Measurements from ENCODE around the gene TSPAN1.
A peak's percentile ranks its signal among the peaks of the same experiment; 100 is the strongest.

TSPAN1 gene

DNA sequence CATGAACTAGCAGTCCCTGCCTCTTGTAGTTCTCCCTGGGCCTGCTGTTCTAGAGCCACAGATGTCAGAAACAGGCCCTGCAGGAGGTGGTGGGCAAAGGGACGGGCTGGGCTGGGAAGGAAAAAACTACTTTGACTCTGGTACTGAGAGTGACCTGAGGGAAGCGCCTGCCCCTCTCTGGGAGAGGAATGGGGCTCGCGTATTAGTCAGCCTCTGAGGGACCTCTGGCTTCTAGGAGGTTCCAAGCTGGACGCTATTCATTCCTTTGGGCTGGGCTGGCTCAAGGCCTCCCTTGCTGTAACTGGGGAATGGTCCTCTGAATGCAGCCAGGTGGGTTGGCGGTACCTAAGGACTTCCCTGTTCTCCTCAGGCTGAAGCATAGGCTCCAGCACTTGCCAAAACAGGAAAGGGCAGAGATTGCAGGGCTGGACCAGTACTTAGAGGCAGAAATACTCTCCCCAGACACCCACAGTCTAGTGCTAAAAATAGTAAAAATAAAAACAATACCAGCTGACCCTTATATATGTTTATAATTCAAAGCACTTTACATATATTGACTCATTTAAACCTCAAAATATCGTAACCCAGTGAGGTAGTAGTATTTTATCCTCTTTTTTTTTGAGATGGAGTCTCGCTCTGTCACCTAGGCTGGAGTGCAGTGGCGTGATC, 16.3 kb downstream of the TSPAN1 start:
- TF ChIP-seq, protein P1, sequence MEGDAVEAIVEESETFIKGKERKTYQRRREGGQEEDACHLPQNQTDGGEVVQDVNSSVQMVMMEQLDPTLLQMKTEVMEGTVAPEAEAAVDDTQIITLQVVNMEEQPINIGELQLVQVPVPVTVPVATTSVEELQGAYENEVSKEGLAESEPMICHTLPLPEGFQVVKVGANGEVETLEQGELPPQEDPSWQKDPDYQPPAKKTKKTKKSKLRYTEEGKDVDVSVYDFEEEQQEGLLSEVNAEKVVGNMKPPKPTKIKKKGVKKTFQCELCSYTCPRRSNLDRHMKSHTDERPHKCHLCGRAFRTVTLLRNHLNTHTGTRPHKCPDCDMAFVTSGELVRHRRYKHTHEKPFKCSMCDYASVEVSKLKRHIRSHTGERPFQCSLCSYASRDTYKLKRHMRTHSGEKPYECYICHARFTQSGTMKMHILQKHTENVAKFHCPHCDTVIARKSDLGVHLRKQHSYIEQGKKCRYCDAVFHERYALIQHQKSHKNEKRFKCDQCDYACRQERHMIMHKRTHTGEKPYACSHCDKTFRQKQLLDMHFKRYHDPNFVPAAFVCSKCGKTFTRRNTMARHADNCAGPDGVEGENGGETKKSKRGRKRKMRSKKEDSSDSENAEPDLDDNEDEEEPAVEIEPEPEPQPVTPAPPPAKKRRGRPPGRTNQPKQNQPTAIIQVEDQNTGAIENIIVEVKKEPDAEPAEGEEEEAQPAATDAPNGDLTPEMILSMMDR (conservative IDR thresholded peaks at IDR 0.05): no peak
- H3K27ac ChIP-seq: no peak overlapping the region

- H3K27ac ChIP-seq: no peak overlapping the region
- TF ChIP-seq, protein P1 (conservative IDR thresholded peaks at IDR 0.05): no peak
Observed at GRCh38 chr1:46192171-46192570, 17.3 kb downstream of the TSPAN1 start.

- TF ChIP-seq, protein P1 (conservative IDR thresholded peaks at IDR 0.05): no peak
Observed at GRCh38 chr1:46193285-46193684, 18.4 kb downstream of the TSPAN1 start.

GRCh38 chr1:46193984-46194570, 19.2 kb downstream of the TSPAN1 start:
- H3K27ac ChIP-seq: no peak overlapping the region
- TF ChIP-seq, protein P1 (conservative IDR thresholded peaks at IDR 0.05): no peak

More at GRCh38 chr1:46193285-46193684, 18.4 kb downstream of the TSPAN1 start:
- no peak overlapping the region for H3K27ac ChIP-seq

- TF ChIP-seq, protein P1 (conservative IDR thresholded peaks at IDR 0.05): no peak
- H3K27ac ChIP-seq: no peak overlapping the region
Observed at GRCh38 chr1:46194641-46195193, 19.8 kb downstream of the TSPAN1 start.

DNA sequence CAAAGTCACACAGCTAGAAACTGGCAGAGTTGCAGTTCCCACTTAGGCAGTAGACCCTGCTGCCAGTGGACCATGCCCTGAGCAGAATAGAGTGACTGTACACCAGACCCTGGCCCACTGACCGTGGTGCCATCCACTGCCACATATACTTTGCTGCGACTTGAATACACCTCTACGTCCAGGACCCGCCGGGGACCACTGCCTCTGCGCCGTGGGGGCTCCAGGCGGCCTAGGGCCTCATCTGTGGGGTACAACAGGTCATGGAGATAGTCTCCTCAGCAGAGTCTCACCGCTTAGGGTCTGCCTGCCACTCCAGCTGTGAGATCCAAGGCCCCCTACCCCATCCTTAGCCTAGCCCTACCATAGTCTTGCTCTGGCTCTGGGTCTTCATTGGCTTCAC, 21.7 kb downstream of the TSPAN1 start:
- H3K27ac ChIP-seq: no peak overlapping the region; the same call in 1 of the 2 replicates

GRCh38 chr1:46197560-46197963, 22.7 kb downstream of the TSPAN1 start:
- H3K27ac ChIP-seq: peak overlapping the region; percentile 85

More for the DNA sequence above, 21.7 kb downstream of the TSPAN1 start:
- TF ChIP-seq, protein P1 (conservative IDR thresholded peaks at IDR 0.05): no peak

More at GRCh38 chr1:46197560-46197963, 22.7 kb downstream of the TSPAN1 start:
- TF ChIP-seq, protein P1 (conservative IDR thresholded peaks at IDR 0.05): no peak

Measured in VCaP (cell line).